ENCODE results near the gene NTN5. TPM values are rescaled to one million over a fixed set of nuclear protein-coding genes. Genes with fewer than 3 reads are reported as not detected.

The NTN5 gene
- total and polyA plus RNA-seq, 8 donors = 0.12 to 1.8 (median 0.25) TPM; not detected in 1

GRCh38 chr19:48656840-48657474 lies 15.9 kb downstream of the NTN5 start:
- Histone ChIP-seq H3K9me3 (no peaks in the 10 kb centered on the region), H3K27me3 (no peaks in the 10 kb centered on the region), H3K4me1 (peaks cover 0 to 7% (median 0%) of the 10 kb centered on the region in 3 donors), H3K4me3 (no peak overlapping the region), H3K36me3 (no peaks in the 10 kb centered on the region), H3K27ac (no peak overlapping the region)
- DNase-seq = no peak
- ATAC-seq = no peak
- no peak for FAIRE-seq
- WGBS, 2 donors = 46 to 50% methylated on average over 16 of the region's 16 CpGs
- TF ChIP-seq CTCF (IDR thresholded peaks at IDR 0.05) = no peak
- intact Hi-C loops (cut with DNase I) = loop anchor here in 1 of 3 donors (10.0 kb wide), 1 partner anchor 178 kb away; the partner anchor contains the start of gene HSD17B14

- WGBS, 2 donors = 46 to 55% methylated on average over 11 of the region's 11 CpGs
- Histone ChIP-seq H3K4me1 (no peaks in the 10 kb centered on the region), H3K27me3 (no peaks in the 10 kb centered on the region), H3K9me3 (no peaks in the 10 kb centered on the region), H3K27ac (no peak overlapping the region), H3K36me3 (no peaks in the 10 kb centered on the region), H3K4me3 (no peak overlapping the region)
- FAIRE-seq (no peak), DNase-seq (no peak), ATAC-seq (no peak)
- no peak for TF ChIP-seq CTCF (IDR thresholded peaks at IDR 0.05)
- intact Hi-C loops (cut with DNase I) = loop anchor here in 1 of 3 donors (10.0 kb wide), 1 partner anchor 180 kb away; the partner anchor contains the start of gene HSD17B14
Observed at GRCh38 chr19:48654299-48655059, 18.3 kb downstream of the NTN5 start.

- no peaks in the 10 kb centered on the region for H3K27me3 ChIP-seq
- DNase-seq (no peak), FAIRE-seq (no peak), ATAC-seq (no peak)
- no peaks in the 10 kb centered on the region for H3K4me1 ChIP-seq
- H3K4me3 ChIP-seq = no peak overlapping the region
- no peak overlapping the region for H3K27ac ChIP-seq
- no peaks in the 10 kb centered on the region for H3K9me3 ChIP-seq
- H3K36me3 ChIP-seq = no peaks in the 10 kb centered on the region
- TF ChIP-seq CTCF (IDR thresholded peaks at IDR 0.05) = no peak
- intact Hi-C loops (cut with DNase I) = loop anchor here in 1 of 3 donors (10.0 kb wide), 1 partner anchor 183 kb away; the partner anchor contains the start of gene HSD17B14
- WGBS, 2 donors = 77 to 93% methylated on average over 5 of the region's 5 CpGs
Observed at GRCh38 chr19:48651683-48652048, 21.2 kb downstream of the NTN5 start.

GRCh38 chr19:48650974-48651682 lies 21.7 kb downstream of the NTN5 start:
- Histone ChIP-seq H3K27ac (no peak overlapping the region), H3K4me3 (no peak overlapping the region), H3K4me1 (no peaks in the 10 kb centered on the region), H3K27me3 (no peaks in the 10 kb centered on the region), H3K9me3 (no peaks in the 10 kb centered on the region), H3K36me3 (no peaks in the 10 kb centered on the region)
- 86 to 89% methylated on average over 12 of the region's 12 CpGs for WGBS, 2 donors
- DNase-seq = no peak
- TF ChIP-seq CTCF (IDR thresholded peaks at IDR 0.05) = no peak
- intact Hi-C loops (cut with DNase I) = loop anchor here in 1 of 3 donors (10.0 kb wide), 1 partner anchor 184 kb away; the partner anchor contains the start of gene HSD17B14
- no peak for ATAC-seq
- no peak for FAIRE-seq
